HepG2 (cell line): ENCODE results near the gene CTIF. TPM values are rescaled to one million over a fixed set of nuclear protein-coding genes. Genes with fewer than 3 reads are reported as not detected.

Experiments used
- ATAC-seq: fragments of 200-7000 bp; cut with Tn5 transposase; 3 replicates; pipeline ENCODE4 v1.9.1; 2020; ENCODE audit warnings: mild to moderate bottlenecking, moderate library complexity
- BruUV-seq: library from RNA; stranded (reverse); fragments of 400-500 nt; replicated peaks from 2 replicates; lab custom pipeline; 2021; lab: Mats Ljungman, UMichigan
- CTCF ChIA-PET: fragments of 300-600 bp; formaldehyde crosslinking; extraction: SDS; loops from one replicate; lab custom pipeline; 2021; ENCODE audit warnings: low total read pairs, inconsistent platforms, low intra/inter-chr PET ratio; lab: Yijun Ruan, JAX
- POLR2A ChIA-PET: fragments of 350-600 bp; sonication (Branson Sonifier 250); formaldehyde crosslinking; loops from one replicate; lab custom pipeline; 2020; ENCODE audit warnings: antibody characterized with exemption, inconsistent platforms; lab: Yijun Ruan, JAX
- DNase-seq: peaks from one replicate; pipeline ENCODE4 v3.0.0-alpha.2; 2015; ENCODE audit warnings: low spot score
- FAIRE-seq: peaks from 3 replicates; lab custom pipeline; 2011; peaks lifted over from hg19 to GRCh38; lab: Jason Lieb, UNC
- H2AFZ ChIP-seq: one replicate; pipeline ENCODE4 v1.6.1; 2011; ENCODE audit warnings: low read length, inconsistent platforms
- H3K27ac ChIP-seq: fragments of 300-600 bp; 3 replicates; pipeline ENCODE4 v1.8.0; 2011; ENCODE audit warnings: mixed run types, mild to moderate bottlenecking, mixed read lengths, low read length, inconsistent platforms; ENCODE audit not compliant: insufficient read depth; ENCODE audit errors: extremely low read length
- H3K27me3 ChIP-seq, 2 experiments: fragments of 200-600 bp in 1 of 2; 2 replicates in 1 of 2; 3 replicates in 1 of 2; pipeline versions ENCODE4 v1.6.0 to v1.8.0; 2011; ENCODE audit warnings: low read length in 2 of 2, mild to moderate bottlenecking in 2 of 2, moderate library complexity in 2 of 2, inconsistent platforms in 1 of 2; ENCODE audit not compliant: insufficient read depth in 2 of 2, control insufficient read depth in 1 of 2
- H3K36me3 ChIP-seq, 2 experiments: fragments of 200-600 bp in 1 of 2; replicated peaks in 1 of 2; 2 replicates in 1 of 2; 3 replicates in 1 of 2; pipeline versions ENCODE4 v1.5.1 to v1.8.0; 2011; ENCODE audit warnings: low read length in 2 of 2, inconsistent platforms in 1 of 2; ENCODE audit not compliant: insufficient read depth in 2 of 2, control insufficient read depth in 1 of 2
- H3K4me1 ChIP-seq: 2 replicates; pipeline ENCODE4 v1.5.1; 2012; ENCODE audit warnings: low read length, inconsistent platforms; ENCODE audit not compliant: insufficient read depth
- H3K4me2 ChIP-seq: 2 replicates; pipeline ENCODE4 v1.6.0; 2011; ENCODE audit warnings: low read depth, low read length, inconsistent platforms
- H3K4me3 ChIP-seq, 3 experiments: fragments of 200-600 bp in 1 of 3; sonication (generic), shearing (Covaris generic) in 1 of 3; replicated peaks in 1 of 3; 2 replicates each; pipeline ENCODE4 v1.5.1; 2011 to 2016; ENCODE audit warnings: low read length in 3 of 3, inconsistent platforms in 2 of 3, low read depth in 2 of 3, mild to moderate bottlenecking in 2 of 3, control low read depth in 1 of 3, mixed read lengths in 1 of 3; ENCODE audit not compliant: insufficient read depth in 1 of 3
- H3K79me2 ChIP-seq: one replicate; pipeline ENCODE4 v1.6.1; 2011; ENCODE audit warnings: low read length, inconsistent platforms; ENCODE audit not compliant: insufficient read depth
- H3K9ac ChIP-seq: 2 replicates; pipeline ENCODE4 v1.6.0; 2011; ENCODE audit warnings: mild to moderate bottlenecking, low read depth, low read length, inconsistent platforms; ENCODE audit not compliant: insufficient read depth
- H3K9me3 ChIP-seq: 2 replicates; pipeline ENCODE4 v1.5.1; 2012; ENCODE audit warnings: mild to moderate bottlenecking, low read length
- H4K20me1 ChIP-seq: 2 replicates; pipeline ENCODE4 v1.6.0; 2011; ENCODE audit warnings: inconsistent platforms, mild to moderate bottlenecking, low read length, moderate library complexity; ENCODE audit not compliant: insufficient read depth
- CTCF ChIP-seq: sonication (generic); formaldehyde crosslinking; IDR thresholded peaks from 2 replicates; pipeline ENCODE4 v1.5.0; 2020; ENCODE audit warnings: mild to moderate bottlenecking, missing genetic modification reagents, moderate library complexity
- FOXA1 ChIP-seq, 2 experiments: fragments of 450-650 bp in 1 of 2; sonication (generic) in 1 of 2; formaldehyde crosslinking in 1 of 2; IDR thresholded peaks; 2 replicates each; pipeline versions ENCODE4 v1.4.0 to v1.6.1; 2016 to 2020; ENCODE audit warnings: missing genetic modification reagents in 1 of 2
- GTF3A ChIP-seq: sonication (generic); formaldehyde crosslinking; conservative IDR thresholded peaks from 2 replicates; pipeline ENCODE4 v1.4.0; 2020; ENCODE audit warnings: mild to moderate bottlenecking, missing genetic modification reagents
- HMGXB3 ChIP-seq: sonication (generic); formaldehyde crosslinking; IDR thresholded peaks from 2 replicates; pipeline ENCODE4 v1.4.0; 2020; ENCODE audit warnings: missing genetic modification reagents, borderline replicate concordance
- MED8 ChIP-seq: sonication (generic); formaldehyde crosslinking; IDR thresholded peaks from 2 replicates; pipeline ENCODE4 v1.8.1; 2023; ENCODE audit warnings: mild to moderate bottlenecking, missing genetic modification reagents; ENCODE audit not compliant: insufficient replicate concordance
- MXD3 ChIP-seq: IDR thresholded peaks from 2 replicates; pipeline ENCODE4 v1.6.1; 2016; ENCODE audit warnings: mild to moderate bottlenecking, missing biosample characterization, missing genetic modification reagents
- NFE2L2 ChIP-seq: fragments of 150-350 bp; IDR thresholded peaks from 2 replicates; pipeline ENCODE4 v1.6.1; 2014; ENCODE audit warnings: low read length
- POLR2AphosphoS5 ChIP-seq: IDR thresholded peaks from 2 replicates; pipeline ENCODE4 v1.6.1; 2012; ENCODE audit warnings: low read depth, low read length
- SOX6 ChIP-seq, 2 experiments: fragments of 450-650 bp in 1 of 2; sonication (generic) in 1 of 2; formaldehyde crosslinking in 1 of 2; IDR thresholded peaks; 2 replicates each; pipeline versions ENCODE4 v1.4.0 to v1.6.1; 2017 to 2020; ENCODE audit warnings: antibody characterized with exemption in 1 of 2, mild to moderate bottlenecking in 1 of 2, missing genetic modification reagents in 1 of 2
- ZFP36L1 ChIP-seq: sonication (generic); formaldehyde crosslinking; IDR thresholded peaks from 2 replicates; pipeline ENCODE4 v1.8.0; 2022; ENCODE audit warnings: mild to moderate bottlenecking, missing genetic modification reagents, moderate library complexity
- ZNF350 ChIP-seq: sonication (generic); formaldehyde crosslinking; IDR thresholded peaks from 2 replicates; pipeline ENCODE4 v1.4.0; 2020; ENCODE audit warnings: mild to moderate bottlenecking, low read depth, missing genetic modification reagents, borderline replicate concordance
- ZNF746 ChIP-seq: sonication (generic); formaldehyde crosslinking; IDR thresholded peaks from 2 replicates; pipeline ENCODE4 v1.8.0; 2022; ENCODE audit warnings: mild to moderate bottlenecking, missing genetic modification reagents
- WGBS: methylation state at CpG from one replicate; pipeline ENCODE4 v1.1.6; 2017; ENCODE audit warnings: low lambda C conversion rate; 5-methylcytosine and 5-hydroxymethylcytosine counted together
- in situ Hi-C: cut with HindIII; loops from 2 replicates; pipeline ENCODE4 v1.10.0; 2017; ENCODE audit warnings: low pct_unique_long_range_greater_than_20kb; ENCODE audit not compliant: extremely low pct_ligation_motif_present
- intact Hi-C: fragments of 100-400 bp; cut with micrococcal nuclease; formaldehyde crosslinking; loops from one replicate; pipeline ENCODE4 v1.10.0; 2022; ENCODE audit not compliant: unreplicated experiment
- polyA plus RNA-seq, 8 experiments: library from polyadenylated mRNA; depleted of rRNA in 3 of 8; stranded (reverse) in 7 of 8; unstranded in 1 of 8; fragments of >200 nt; fragmentation: Illumina TruSeq in 4 of 8; extraction: Trizol in 4 of 8; gene quantifications; 2 replicates each; pipeline versions ENCODE4 v1.2.1 to v1.2.3, GENCODE V29; 2011 to 2016; ENCODE audit warnings: low read depth in 4 of 8, missing spikeins in 1 of 8, mixed read lengths in 1 of 8; ENCODE audit not compliant: insufficient read depth in 1 of 8
- total RNA-seq, 5 experiments: library from RNA; depleted of rRNA; stranded (reverse); fragments of >200 nt; fragmentation: Illumina TruSeq; extraction: Trizol; gene quantifications; 2 replicates each; pipeline ENCODE4 v1.2.3, GENCODE V29; 2016; ENCODE audit warnings: low read depth in 1 of 5

Gene CTIF
- total and polyA plus RNA-seq, 2 of the 13 experiments (the other 11 are each of a cell fraction or from before 2014, with no cell fraction given): 18.2 to 28.0 TPM

GRCh38 chr18:48839819-48840490 lies 301.1 kb downstream of the CTIF start:
- POLR2A ChIA-PET: no interaction called here
- H3K27ac ChIP-seq: no peak overlapping the region

GRCh38 chr18:48840491-48840877 lies 301.7 kb downstream of the CTIF start:
- Histone ChIP-seq H3K36me3 (peaks cover 1 to 5% of the 10 kb centered on the region in 2 experiments; a peak in 2 of 5 replicates), H3K4me1 (peaks cover 7% of the 10 kb centered on the region; the same call in 1 of the 2 replicates), H3K27me3 (no peaks in the 10 kb centered on the region), H3K4me3 (no peak overlapping the region), H3K9ac (no peak overlapping the region), H3K27ac (no peak overlapping the region), H4K20me1 (no peaks in the 10 kb centered on the region), H3K4me2 (no peak overlapping the region), H3K79me2 (no peaks in the 10 kb centered on the region), H3K9me3 (no peaks in the 10 kb centered on the region), H2AFZ (no peak overlapping the region)
- BruUV-seq: no TSS peak
- DNase-seq: no peak
- ChIA-PET POLR2A (no interaction called here), CTCF (no interaction called here)
- ATAC-seq: no peak
- FAIRE-seq: no peak
- 84% methylated on average over 3 of the region's 3 CpGs for WGBS
- in situ Hi-C loops: no loop called here
- intact Hi-C loops: no loop called here
- TF ChIP-seq CTCF (CRISPR knock-in tag) (no peak), FOXA1 (IDR thresholded peaks at IDR 0.05) (no peak), FOXA1 (CRISPR knock-in tag; IDR thresholded peaks at IDR 0.05) (no peak), ZFP36L1 (CRISPR knock-in tag) (no peak), MXD3 (no peak), ZNF746 (CRISPR knock-in tag) (no peak), ZNF350 (CRISPR knock-in tag) (no peak), GTF3A (CRISPR knock-in tag) (no peak), HMGXB3 (CRISPR knock-in tag) (no peak), SOX6 (IDR thresholded peaks at IDR 0.05) (no peak), SOX6 (CRISPR knock-in tag; IDR thresholded peaks at IDR 0.05) (no peak)

More at GRCh38 chr18:48839819-48840490, 301.1 kb downstream of the CTIF start:
- no TSS peak for BruUV-seq
- in situ Hi-C loops: no loop called here
- intact Hi-C loops: no loop called here
- CTCF ChIA-PET: no interaction called here
- H2AFZ ChIP-seq: no peak overlapping the region
- peaks cover 7% of the 10 kb centered on the region; the same call in 1 of the 2 replicates for H3K4me1 ChIP-seq
- TF ChIP-seq NFE2L2 (no peak), POLR2AphosphoS5 (no peak), MED8 (CRISPR knock-in tag) (no peak)
- no peaks in the 10 kb centered on the region for H4K20me1 ChIP-seq
- H3K9me3 ChIP-seq: no peaks in the 10 kb centered on the region
- H3K4me2 ChIP-seq: no peak overlapping the region
- H3K9ac ChIP-seq: no peak overlapping the region
- ATAC-seq: no peak
- no peak overlapping the region for H3K4me3 ChIP-seq
- H3K27me3 ChIP-seq: no peaks in the 10 kb centered on the region
- no peak for DNase-seq
- no peaks in the 10 kb centered on the region for H3K79me2 ChIP-seq
- 87% methylated on average over 7 of the region's 7 CpGs for WGBS
- FAIRE-seq: no peak
- H3K36me3 ChIP-seq: peaks cover 1 to 9% of the 10 kb centered on the region in 2 experiments; a peak in 2 of 5 replicates
